Measurements from ENCODE around the gene CS. TPM values are rescaled to one million over a fixed set of nuclear protein-coding genes. Genes with fewer than 3 reads are reported as not detected.

The CS gene
- 157 to 191 TPM (median 164 TPM) in 5 replicates for total RNA-seq (2022; extraction: Qiagen RNA extraction; ENCODE audit: low read depth)

DNA sequence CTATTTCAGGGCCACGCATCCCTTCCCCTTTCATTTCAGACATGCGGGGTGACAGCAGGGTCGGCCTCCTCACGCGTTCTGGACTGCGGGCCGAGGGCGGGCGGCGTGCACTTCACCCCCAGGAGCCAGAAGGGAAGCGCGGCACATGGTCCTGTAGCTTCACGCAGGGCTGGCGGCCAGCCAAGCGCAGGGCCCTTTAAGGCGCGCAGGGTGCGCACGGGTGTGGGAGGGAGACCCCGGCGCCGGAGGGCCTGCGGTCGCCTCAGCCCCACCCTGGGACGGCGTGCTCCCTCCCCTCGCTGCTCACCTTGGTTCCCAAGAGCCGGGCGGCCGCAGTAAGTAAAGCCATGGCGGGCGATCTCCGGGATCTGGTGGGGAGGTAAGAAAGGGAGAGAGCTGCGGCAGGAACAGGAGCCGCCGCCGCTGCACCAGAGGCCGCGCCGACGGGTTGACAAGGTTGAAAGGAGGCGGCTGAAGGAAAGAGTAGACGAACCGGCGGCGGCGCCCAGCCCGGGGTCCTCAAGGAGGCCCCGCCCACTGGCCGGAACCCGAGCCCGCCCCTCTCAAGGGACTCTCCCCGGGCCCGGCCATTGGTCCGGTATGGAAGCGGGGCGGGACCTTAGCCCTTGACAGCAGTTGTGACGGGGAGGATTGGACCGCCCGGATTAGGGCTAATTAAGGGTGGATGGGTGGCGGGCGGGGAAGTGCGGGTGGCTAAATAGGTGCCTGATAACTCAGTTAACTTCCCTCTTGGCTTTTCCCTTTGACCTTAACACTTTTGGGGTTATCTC, at the start of gene CS:
Gene CS, minus strand, starts transcription at position 478 of the 791 bp plus-strand sequence. Its CDS starts 129 bp downstream, at position 349.

DNA sequence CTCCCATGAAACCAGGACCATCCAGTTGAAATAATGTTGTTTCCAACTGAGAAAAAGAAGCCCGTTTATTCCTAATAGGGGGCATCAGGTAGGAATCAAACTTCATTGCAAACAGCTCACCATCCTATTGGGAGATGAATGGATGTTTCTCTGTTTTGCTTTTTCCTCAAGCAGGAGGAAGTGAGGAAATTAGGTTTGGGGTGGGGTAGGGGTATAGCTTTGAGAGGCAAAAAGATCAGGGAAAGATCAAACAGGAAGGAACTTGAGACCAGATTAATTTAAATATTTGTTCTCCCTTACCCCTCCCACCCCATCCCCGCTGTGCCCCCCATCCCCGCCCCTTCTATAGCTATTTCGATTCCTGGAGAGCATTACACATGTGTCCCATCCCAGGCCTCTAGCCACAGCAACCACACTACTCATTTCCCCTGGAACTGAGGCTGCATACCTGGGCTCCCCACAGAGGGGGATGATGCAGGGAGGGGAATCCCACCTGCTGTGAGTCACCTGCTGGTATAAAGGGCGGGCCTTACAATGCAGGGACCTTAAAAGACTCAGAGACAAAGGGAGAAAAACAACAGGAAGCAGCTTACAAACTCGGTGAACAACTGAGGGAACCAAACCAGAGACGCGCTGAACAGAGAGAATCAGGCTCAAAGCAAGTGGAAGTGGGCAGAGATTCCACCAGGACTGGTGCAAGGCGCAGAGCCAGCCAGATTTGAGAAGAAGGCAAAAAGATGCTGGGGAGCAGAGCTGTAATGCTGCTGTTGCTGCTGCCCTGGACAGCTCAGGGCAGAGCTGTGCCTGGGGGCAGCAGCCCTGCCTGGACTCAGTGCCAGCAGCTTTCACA, 38.4 kb upstream of the CS start, which contains the start of gene IL23A:
Gene IL23A, plus strand, starts transcription at position 577 of the 850 bp plus-strand sequence. Its CDS starts 161 bp downstream, at position 738.

DNA sequence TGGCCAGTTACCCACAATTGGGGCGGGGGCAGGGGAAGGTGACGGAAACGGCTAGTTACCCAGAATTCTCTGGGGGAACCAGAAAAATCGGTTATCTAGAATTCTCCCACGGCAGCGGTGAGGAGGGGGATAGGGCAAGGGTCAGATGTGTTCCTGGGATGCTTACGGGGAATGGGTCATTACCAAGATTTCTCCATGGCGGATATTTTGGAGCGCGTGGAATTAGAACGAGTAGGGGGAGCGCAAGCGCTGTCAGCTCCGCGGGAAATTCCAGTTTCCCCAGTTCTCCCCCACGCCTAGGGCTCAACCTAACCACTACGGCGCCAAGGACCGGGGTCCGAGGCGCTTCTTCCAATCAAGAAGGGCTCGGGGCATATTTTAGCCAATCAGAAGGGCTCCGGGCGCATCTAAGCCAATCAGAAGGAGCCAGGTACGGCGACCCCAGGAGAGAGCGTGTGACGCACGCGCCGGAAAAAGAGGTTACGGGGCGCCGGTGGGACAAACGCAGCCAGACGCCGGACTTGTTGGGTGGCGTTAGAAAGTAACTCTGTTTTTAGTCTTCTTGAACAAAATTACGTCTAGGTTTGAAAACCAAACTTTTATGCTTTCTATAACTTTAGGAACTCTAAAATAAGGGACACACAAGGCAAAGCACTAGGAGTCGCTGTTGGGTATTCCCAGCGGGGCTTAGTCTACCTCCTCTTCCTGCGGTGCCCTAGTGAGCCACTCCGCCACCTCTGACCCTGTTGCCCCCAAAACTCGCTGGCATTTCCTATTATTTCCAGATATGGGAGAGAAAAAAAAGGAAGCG, 33.8 kb upstream of the CS start, which contains the start of gene PAN2:
Gene PAN2, minus strand, starts transcription at position 322 of the 811 bp plus-strand sequence. CDS start 906 bp downstream, outside the sequence.

DNA sequence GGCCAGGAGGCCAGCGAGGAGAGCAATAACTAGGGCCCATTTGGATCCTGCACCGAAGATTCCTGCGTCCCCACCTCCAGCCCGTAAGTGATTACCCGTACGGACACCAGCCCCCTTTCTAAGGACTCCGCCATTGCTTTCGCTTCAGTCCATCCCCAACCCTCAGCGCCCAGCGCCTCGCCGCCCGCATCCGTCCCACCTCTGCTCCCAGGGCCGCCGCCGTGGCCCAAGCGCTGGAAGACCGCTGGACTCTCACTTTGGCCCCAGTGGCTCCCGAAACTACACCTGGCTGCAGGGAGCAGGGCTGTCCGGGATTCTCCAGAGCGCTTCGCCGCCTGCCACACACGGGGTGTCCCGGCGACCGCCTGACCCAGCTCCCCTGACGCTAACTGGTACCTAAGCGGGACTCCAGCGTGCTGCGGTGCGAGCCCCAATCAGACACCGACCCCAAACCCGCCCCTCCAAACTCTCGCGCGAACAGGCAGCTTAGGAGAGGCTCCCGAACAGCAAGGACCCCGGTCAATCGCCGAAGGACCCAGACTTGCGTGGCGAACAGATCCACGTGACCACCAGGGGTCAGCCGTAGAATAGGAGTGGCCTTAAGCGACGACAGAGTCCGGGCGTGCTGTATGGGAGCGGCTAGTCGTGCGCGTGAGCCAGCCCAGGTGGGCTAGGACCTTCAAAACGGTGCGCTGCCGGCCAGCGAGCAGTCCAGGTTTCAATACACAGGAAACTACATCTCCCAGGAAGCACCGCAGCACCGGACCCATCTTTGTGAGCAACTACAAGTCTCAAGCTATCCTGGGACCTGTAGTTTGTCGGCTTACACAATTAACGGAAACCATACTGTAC, 15.7 kb upstream of the CS start, which contains the start of gene CNPY2:
Gene CNPY2, minus strand, starts transcription at position 367 of the 852 bp plus-strand sequence. CDS start 771 bp downstream, outside the sequence.

DNA sequence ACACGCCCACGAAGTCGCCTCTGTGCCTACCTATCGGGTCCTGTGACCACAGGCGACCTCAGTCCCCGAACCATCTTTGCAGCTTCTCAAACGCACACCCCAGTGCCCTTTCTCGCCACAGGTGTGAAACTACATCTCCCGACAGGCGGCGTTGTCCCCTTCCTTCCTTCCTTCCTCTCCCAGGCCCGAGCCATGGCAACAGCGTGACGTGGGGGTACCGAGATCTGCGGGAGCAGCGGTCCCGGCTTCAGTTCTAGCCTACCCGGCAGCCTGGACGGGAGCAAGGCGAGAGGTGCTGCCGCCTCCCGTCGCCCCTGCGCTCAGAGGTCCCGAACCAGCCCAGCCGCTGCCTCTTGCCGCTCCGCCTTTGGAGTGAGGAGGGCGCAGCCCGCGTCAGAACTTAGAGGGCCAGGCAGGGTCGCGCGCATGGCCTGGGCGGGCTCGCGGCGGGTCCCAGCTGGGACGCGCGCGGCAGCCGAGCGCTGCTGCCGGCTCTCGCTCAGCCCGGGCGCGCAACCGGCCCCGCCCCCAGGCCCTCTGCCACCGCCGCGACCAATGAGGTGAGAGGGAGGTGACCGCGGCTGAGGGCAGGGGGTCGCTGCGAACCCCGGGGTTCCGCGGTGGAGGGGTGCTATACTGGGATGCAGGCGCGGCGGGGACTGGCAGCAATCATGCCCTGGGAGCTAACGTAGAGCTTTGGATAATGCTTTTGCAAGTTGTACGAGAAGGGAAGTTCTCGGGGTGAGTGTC, 33.3 kb downstream of the CS start, which contains the start of gene COQ10A:
Gene COQ10A, plus strand, starts transcription at position 250 of the 750 bp plus-strand sequence. Its CDS starts 177 bp downstream, at position 427.

DNA sequence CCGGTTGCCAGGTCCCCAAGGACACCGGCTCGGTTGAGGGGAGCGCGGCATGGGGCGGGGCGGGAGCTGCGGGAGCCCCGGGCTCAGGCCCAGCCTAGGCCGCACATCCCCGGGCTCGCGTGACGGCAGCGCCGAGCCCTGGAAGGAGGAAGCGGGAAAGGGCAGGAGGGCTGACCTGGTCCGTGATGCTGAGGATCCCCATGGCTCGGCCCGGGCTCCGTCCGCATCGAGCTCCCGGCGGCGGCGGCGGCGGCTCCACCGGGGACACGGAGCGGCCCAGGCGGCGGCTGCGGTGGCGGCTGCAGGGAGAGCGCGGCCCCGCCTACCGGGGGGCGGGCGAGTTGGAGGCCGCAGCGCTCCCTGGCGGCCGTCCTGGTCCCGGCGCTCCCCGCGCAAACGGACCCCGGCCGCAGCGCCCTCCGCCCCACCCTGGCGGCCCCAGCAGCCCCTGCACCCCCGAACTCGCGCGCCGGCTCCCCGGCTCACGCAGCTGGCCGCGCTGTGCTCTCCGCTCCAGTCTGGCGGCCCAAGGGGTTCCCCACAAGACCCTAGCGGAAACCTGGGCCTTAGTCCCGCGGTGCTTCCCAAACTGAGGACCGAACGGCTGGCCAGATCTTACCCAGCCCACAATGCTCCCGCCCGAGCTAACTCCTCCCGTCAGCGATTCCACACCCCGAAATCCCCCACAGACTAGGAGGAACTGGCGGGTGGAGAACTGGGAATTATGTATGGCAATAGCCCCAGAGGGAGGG, 41.9 kb downstream of the CS start, which contains the start of gene ANKRD52:
Gene ANKRD52, minus strand, starts transcription at position 317 of the 752 bp plus-strand sequence. Its CDS starts 115 bp downstream, at position 202.

DNA sequence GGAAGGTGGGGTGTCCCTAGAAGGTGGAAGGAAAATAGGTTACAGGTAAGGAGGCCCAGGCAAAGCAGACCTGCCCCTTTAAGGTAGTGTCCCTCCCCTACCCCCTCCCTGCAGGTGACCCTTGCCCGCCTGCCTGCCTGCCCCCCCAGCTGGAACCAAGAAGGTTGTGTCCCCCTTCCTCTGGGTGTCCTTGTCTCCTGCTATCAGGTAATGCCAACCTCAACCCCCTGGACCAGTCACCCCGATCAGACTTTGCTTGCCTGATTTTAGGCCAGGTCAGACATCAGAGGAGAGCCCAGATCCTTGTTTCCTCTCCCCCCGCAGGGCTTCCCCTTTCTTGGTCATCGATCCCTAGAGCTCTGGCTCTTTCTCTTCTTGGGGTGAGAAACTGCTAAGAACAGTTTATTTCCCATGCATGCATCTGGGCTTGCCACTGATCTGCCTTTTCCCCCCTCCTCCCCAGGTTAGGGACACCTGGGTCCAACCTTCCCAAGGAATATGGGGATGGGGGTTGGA, 70.2 kb downstream of the CS start, which contains the start of gene SLC39A5:
Gene SLC39A5, plus strand, starts transcription at position 136 of the 516 bp plus-strand sequence. CDS start 1,224 bp downstream, outside the sequence.

DNA sequence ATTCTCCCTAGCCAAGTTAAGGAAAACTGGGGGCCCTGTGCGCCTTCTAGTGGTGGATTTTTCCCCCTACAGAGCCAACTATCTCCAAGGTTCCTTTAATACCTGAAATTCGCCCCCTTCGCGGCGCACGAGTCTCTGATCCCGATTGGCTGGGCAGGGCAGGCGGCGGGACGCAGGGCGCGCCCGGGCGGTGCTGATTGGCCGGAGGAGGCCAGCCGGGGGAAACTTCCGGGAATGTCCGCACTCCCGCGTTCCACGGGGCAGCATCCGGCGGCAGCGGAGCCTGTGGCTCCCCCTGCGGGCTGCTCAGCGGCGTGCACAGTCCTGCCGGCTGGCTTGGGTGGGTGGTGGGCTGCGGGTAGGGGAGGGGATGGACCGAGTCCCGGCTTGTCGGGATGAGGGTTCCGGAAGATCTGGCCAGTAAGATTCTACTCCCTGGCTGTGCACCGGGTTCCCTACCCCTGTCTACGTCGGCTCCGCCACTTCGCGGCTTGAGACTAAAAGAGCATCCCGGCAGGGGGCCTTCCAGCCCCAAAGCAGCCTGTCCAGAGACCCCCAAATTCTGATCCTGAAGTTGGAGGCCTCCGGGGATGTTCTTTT, 75.9 kb downstream of the CS start, which contains the start of gene NABP2:
Gene NABP2, plus strand, starts transcription at position 241 of the 600 bp plus-strand sequence. CDS start 515 bp downstream, outside the sequence.

DNA sequence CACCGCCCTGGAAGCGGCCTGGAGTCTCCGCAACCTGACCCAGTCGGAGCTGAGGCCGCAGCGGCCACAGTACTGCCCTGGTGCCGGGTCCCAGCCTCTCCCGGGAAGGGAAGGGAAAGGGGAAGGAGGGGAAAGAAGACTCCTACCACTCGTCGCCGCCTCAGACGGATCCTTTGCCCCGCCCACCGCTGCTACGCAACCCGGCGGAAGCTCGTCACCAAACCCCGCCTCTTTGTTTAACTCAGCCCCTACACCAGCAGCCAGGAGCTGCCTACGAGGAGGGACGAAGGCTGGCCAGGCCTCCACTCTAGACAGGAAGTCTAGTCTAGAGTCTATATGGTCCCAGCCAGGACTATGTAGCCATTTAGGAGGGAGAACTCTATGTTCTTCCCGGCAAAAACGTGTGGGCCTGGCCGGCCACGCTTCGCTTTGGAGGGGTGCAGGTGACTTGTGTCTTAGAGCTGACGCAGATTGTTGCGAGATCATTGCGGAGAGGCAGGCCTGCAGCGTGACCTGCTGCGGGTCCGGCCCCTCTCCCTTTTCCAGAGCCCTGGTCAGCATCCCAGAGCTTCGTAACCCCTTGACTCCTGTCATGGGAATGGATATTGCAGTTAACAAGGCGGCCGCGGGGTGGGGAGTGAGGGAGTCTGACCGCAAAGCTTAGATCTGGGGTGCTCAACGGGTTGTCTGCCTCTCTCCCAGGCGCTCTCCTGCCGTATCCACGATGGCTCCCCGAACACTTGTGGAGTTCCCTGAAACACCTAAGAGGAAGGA, 78.2 kb downstream of the CS start, which contains the start of gene RNF41:
Gene RNF41, minus strand, starts transcription at position 166 of the 774 bp plus-strand sequence. CDS start 7,875 bp downstream, outside the sequence.

Other genes with a start within 250 kb of the CS start
- 1.2 to 1.8 TPM (median 1.3 TPM) in 5 replicates for gene ERBB3, start 220.2 kb downstream of the CS start, total RNA-seq (2022; extraction: Qiagen RNA extraction; ENCODE audit: low read depth)
- 305 to 343 TPM (median 320 TPM) in 5 replicates for gene PA2G4, start 195.8 kb downstream of the CS start, total RNA-seq (2022; extraction: Qiagen RNA extraction; ENCODE audit: low read depth)
- gene RPL41, start 183.7 kb downstream of the CS start, total RNA-seq (2022; extraction: Qiagen RNA extraction; ENCODE audit: low read depth) = 5,029 to 5,699 TPM (median 5,618 TPM) in 5 replicates
- gene ZC3H10, start 182.1 kb downstream of the CS start, total RNA-seq (2022; extraction: Qiagen RNA extraction; ENCODE audit: low read depth) = 2.4 to 3.5 TPM (median 2.9 TPM) in 5 replicates
- 66.7 to 76.5 TPM (median 73.7 TPM) in 5 replicates for gene ESYT1, start 172.1 kb downstream of the CS start, total RNA-seq (2022; extraction: Qiagen RNA extraction; ENCODE audit: low read depth)
- 75.2 to 83.1 TPM (median 78.1 TPM) in 5 replicates for gene MYL6B, start 147.7 kb downstream of the CS start, total RNA-seq (2022; extraction: Qiagen RNA extraction; ENCODE audit: low read depth)
- gene MYL6, start 142.0 kb downstream of the CS start, total RNA-seq (2022; extraction: Qiagen RNA extraction; ENCODE audit: low read depth) = 1,968 to 3,082 TPM (median 2,070 TPM) in 5 replicates
- gene SMARCC2, start 110.8 kb downstream of the CS start, total RNA-seq (2022; extraction: Qiagen RNA extraction; ENCODE audit: low read depth) = 31.4 to 42.9 TPM (median 38.9 TPM) in 5 replicates
- 22.1 to 26.5 TPM (median 25.7 TPM) in 5 replicates for gene RNF41, start 78.4 kb downstream of the CS start, total RNA-seq (2022; extraction: Qiagen RNA extraction; ENCODE audit: low read depth)
- 61.7 to 64.4 TPM (median 62.6 TPM) in 5 replicates for gene NABP2, start 76.0 kb downstream of the CS start, total RNA-seq (2022; extraction: Qiagen RNA extraction; ENCODE audit: low read depth)
- 0.14 TPM in 1 of 5 replicates, not detected in the others for gene SLC39A5, start 70.3 kb downstream of the CS start, total RNA-seq (2022; extraction: Qiagen RNA extraction; ENCODE audit: low read depth)
- 41.6 to 52.3 TPM (median 47.6 TPM) in 5 replicates for gene ANKRD52, start 41.9 kb downstream of the CS start, total RNA-seq (2022; extraction: Qiagen RNA extraction; ENCODE audit: low read depth)
- gene COQ10A, start 33.4 kb downstream of the CS start, total RNA-seq (2022; extraction: Qiagen RNA extraction; ENCODE audit: low read depth) = 18.9 to 20.5 TPM (median 19.7 TPM) in 5 replicates
- gene CNPY2, start 15.7 kb upstream of the CS start, total RNA-seq (2022; extraction: Qiagen RNA extraction; ENCODE audit: low read depth) = 115 to 154 TPM (median 150 TPM) in 5 replicates
- gene PAN2, start 33.7 kb upstream of the CS start, total RNA-seq (2022; extraction: Qiagen RNA extraction; ENCODE audit: low read depth) = 13.4 to 17.8 TPM (median 16.8 TPM) in 5 replicates
- 0.32 to 0.84 TPM (median 0.50 TPM) in 5 replicates for gene IL23A, start 38.6 kb upstream of the CS start, total RNA-seq (2022; extraction: Qiagen RNA extraction; ENCODE audit: low read depth)
- 10.0 to 15.3 TPM (median 14.0 TPM) in 5 replicates for gene STAT2, start 59.8 kb upstream of the CS start, total RNA-seq (2022; extraction: Qiagen RNA extraction; ENCODE audit: low read depth)
- gene APOF, start 62.5 kb upstream of the CS start, total RNA-seq (2022; extraction: Qiagen RNA extraction; ENCODE audit: low read depth) = not detected in 5 replicates
- 35.0 to 42.2 TPM (median 41.8 TPM) in 5 replicates for gene TIMELESS, start 149.1 kb upstream of the CS start, total RNA-seq (2022; extraction: Qiagen RNA extraction; ENCODE audit: low read depth)
- 0.15 to 0.30 TPM in 2 of 5 replicates, not detected in the others for gene MIP, start 154.3 kb upstream of the CS start, total RNA-seq (2022; extraction: Qiagen RNA extraction; ENCODE audit: low read depth)
- 1.9 to 2.0 TPM (median 2.0 TPM) in 5 replicates for gene SPRYD4, start 168.2 kb upstream of the CS start, total RNA-seq (2022; extraction: Qiagen RNA extraction; ENCODE audit: low read depth)
- gene GLS2, start 187.8 kb upstream of the CS start, total RNA-seq (2022; extraction: Qiagen RNA extraction; ENCODE audit: low read depth) = 0.07 to 0.26 TPM (median 0.22 TPM) in 4 of 5 replicates, not detected in the other
- 13.4 to 28.7 TPM (median 17.0 TPM) in 5 replicates for gene RBMS2, start 221.5 kb upstream of the CS start, total RNA-seq (2022; extraction: Qiagen RNA extraction; ENCODE audit: low read depth)

Data from A549 treated with DMSO at 1 μM for 4 hours (cell line).